Fibroblast of peridontal ligament (primary cell): ENCODE measurements around the gene OSBPL10.

ENCODE experiments used
- DNase-seq: peaks from one replicate; pipeline ENCODE4 v3.0.0-alpha.2; 2010; ENCODE audit errors: extremely low read depth

OSBPL10 gene

GRCh38 chr3:31744913-31745312 is 236.1 kb downstream of the OSBPL10 start:
- DNase-seq: no peak

GRCh38 chr3:31743331-31744089 is 237.6 kb downstream of the OSBPL10 start:
- no peak for DNase-seq

GRCh38 chr3:31740397-31740796 is 240.7 kb downstream of the OSBPL10 start:
- no peak for DNase-seq

GRCh38 chr3:31738412-31738811 is 242.7 kb downstream of the OSBPL10 start:
- DNase-seq: no peak

- no peak for DNase-seq
These were observed 245.4 kb downstream of the OSBPL10 start for GRCh38 chr3:31735667-31736066.

GRCh38 chr3:31733234-31733667 is 247.8 kb downstream of the OSBPL10 start:
- DNase-seq: no peak

- no peak for DNase-seq
These were observed 248.5 kb downstream of the OSBPL10 start for GRCh38 chr3:31732548-31732947.

GRCh38 chr3:31729573-31729972 is 251.5 kb downstream of the OSBPL10 start:
- no peak for DNase-seq

- DNase-seq: no peak
These were observed 252.0 kb downstream of the OSBPL10 start for GRCh38 chr3:31729082-31729481.

- DNase-seq: no peak
These were observed 252.7 kb downstream of the OSBPL10 start for GRCh38 chr3:31728403-31728802.

GRCh38 chr3:31725976-31726375 is 255.1 kb downstream of the OSBPL10 start:
- no peak for DNase-seq

GRCh38 chr3:31725568-31725967 is 255.5 kb downstream of the OSBPL10 start:
- no peak for DNase-seq

GRCh38 chr3:31724651-31725050 is 256.4 kb downstream of the OSBPL10 start:
- DNase-seq: peak; percentile 50

GRCh38 chr3:31724116-31724515 is 256.9 kb downstream of the OSBPL10 start:
- no peak for DNase-seq

DNA sequence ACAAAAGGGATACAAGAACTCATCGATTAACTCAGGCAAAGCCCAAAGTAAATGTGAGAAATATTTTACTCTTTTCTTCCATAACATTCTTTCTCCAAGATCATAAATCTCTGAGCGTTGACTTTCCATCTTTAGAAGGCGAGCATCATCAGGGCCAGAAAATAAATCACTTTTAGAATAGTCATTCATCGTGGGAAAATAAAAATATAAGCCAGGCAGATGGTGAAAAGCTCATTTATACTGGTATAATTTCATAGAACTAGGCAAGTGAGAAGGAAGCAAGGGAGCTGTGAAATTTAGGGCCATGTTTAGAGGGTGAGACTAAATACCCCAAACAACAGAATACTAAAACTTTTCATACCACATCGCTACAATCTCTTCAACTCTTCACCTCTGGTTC is 257.4 kb downstream of the OSBPL10 start:
- no peak for DNase-seq

DNA sequence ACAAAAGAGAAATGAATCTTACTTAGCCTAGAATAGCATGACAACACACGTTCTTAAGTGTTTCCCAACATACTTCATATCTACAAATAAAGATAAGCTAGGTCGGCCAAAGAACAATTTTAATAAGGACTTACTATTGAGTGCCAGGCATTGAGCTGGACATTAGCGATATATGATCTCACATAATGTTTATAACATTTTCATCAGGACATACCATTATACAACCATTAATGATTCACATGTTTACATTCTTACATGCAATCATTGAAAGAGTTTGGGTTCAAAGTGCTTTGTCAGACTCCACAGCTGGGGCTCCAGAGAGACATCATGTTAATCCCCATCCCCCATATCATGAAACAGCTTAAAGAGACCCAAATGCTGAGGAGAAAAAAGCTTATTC is 259.4 kb downstream of the OSBPL10 start:
- DNase-seq: no peak

- no peak for DNase-seq
These were observed 266.4 kb downstream of the OSBPL10 start for GRCh38 chr3:31714495-31715280.

DNA sequence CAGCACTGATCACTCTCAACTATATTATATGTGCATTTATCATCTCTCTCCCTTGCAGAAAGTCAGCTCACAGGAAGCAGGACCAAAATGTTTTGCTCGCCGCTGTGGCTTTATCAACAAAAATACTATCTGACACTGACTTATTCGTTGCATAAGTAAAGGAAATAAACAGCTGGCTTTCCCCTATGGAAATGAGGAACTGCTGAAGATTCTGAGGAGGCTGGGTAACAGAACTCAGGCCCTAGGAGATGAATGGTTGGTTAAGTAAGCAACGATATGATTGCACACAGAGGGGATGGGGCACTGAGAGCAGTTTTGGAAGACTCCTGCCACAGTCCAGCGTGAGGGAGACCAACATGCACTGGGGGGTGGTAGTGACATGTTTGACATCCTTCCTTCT is 267.2 kb downstream of the OSBPL10 start:
- DNase-seq: no peak

DNA sequence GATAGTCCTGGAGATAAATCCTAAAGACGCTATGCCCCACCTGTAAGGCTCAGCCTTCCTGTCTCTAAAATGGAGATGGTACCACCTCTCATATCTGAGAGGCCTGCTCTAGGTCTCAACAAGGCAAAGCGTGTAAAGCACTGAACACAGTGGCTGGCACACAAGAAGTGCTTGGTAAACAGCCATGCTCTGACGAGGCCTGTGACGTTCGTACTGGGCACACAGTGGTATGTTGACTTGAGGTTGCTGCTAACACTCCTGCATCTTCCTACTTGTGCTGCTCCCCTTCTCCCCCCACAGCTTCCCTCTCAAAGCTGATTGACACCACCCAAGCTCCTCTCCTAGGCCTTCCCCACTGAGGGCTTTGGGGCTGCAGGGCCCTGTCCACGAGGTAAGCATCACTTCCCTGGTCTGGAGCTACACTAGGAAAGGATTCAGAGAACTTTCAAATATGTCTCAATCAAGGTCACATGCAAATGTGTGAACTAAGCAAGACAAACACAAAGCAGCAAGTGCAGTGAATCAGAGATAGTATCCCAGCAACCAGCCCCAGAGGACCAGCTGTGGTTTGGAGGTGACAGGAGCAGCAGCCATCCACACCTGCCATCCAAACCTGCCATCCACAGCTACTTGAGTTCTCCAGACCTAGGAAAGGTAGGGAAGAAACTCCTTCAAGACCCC is 270.8 kb downstream of the OSBPL10 start:
- no peak for DNase-seq

- DNase-seq: no peak
These were observed 271.5 kb downstream of the OSBPL10 start for GRCh38 chr3:31709526-31709925.

DNA sequence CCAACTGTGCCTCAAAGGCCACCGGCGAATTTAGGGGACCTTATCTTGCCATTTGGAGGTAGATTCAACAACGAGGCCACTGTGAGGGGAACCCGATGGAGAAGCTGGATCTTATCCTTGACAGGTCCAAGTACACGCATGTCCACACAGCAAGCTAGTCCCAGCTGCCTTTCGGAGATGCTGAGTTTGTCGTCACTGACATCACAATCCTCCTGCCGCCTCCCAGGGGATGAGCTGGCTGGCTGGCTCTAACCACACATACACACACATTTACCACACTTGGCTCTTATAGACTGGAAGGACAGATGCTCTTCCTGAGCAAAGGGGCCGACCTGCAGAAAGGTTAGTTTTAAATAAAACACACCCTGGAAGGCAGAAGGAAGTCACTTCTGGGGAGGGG is 272.1 kb downstream of the OSBPL10 start:
- DNase-seq: peak; percentile 18

- peak; percentile 42 for DNase-seq
These were observed 273.8 kb downstream of the OSBPL10 start for GRCh38 chr3:31707286-31707685.

GRCh38 chr3:31705736-31706135 is 275.3 kb downstream of the OSBPL10 start:
- DNase-seq: peak; percentile 82
